Peyer's patch (tissue), 4 donors: ENCODE results near the gene ENC1. TPM values are rescaled to one million over a fixed set of nuclear protein-coding genes. Genes with fewer than 3 reads are reported as not detected.

Experiments
- DNase-seq, 3 donors: peaks; one replicate each; pipeline ENCODE4 v3.0.0-alpha.2; 2017 to 2019
- H3K27ac ChIP-seq, 4 donors: fragments of 200-600 bp; sonication (generic); one replicate each; pipeline ENCODE4 v1.5.1; 2016 to 2019
- H3K27me3 ChIP-seq, 2 donors: fragments of 200-600 bp; sonication (generic); one replicate each; pipeline ENCODE4 v1.5.1; 2019
- H3K36me3 ChIP-seq, 3 donors: fragments of 200-600 bp; sonication (generic); one replicate each; pipeline ENCODE4 v1.5.1; 2016 to 2019
- H3K4me1 ChIP-seq, 4 donors: fragments of 200-600 bp; sonication (generic); one replicate each; pipeline ENCODE4 v1.5.1; 2016 to 2019
- H3K4me3 ChIP-seq, 4 donors: fragments of 200-600 bp; sonication (generic); 1 replicate in 3 of 4; 2 replicates in 1 of 4; pipeline ENCODE4 v1.5.1; 2016 to 2019; ENCODE audit warnings: mild to moderate bottlenecking in 1 of 4
- H3K9me3 ChIP-seq, 4 donors: fragments of 200-600 bp; sonication (generic); one replicate each; pipeline ENCODE4 v1.5.1; 2016 to 2019; ENCODE audit warnings: mild to moderate bottlenecking in 1 of 4
- CTCF ChIP-seq, 6 experiments: fragments of 450-650 bp in 4 of 6; fragments of 200-600 bp in 2 of 6; sonication (generic) in 1 of 6; IDR thresholded peaks; one replicate each; pipeline ENCODE4 v1.5.1; 2017 to 2019; ENCODE audit warnings: antibody characterized with exemption in 6 of 6, mild to moderate bottlenecking in 3 of 6, moderate library complexity in 1 of 6
- POLR2A ChIP-seq, 2 donors: fragments of 450-650 bp; IDR thresholded peaks; one replicate each; pipeline ENCODE4 v1.5.1; 2017; ENCODE audit warnings: antibody characterized with exemption in 2 of 2, mild to moderate bottlenecking in 2 of 2, moderate library complexity in 2 of 2
- total RNA-seq, 4 donors: library from RNA; depleted of rRNA; stranded (reverse); fragments of >200 nt; gene quantifications; one replicate each; pipeline ENCODE4 v1.1.0, GENCODE V29; 2016

Gene ENC1
- total RNA-seq, 4 donors from 2014 or later: 28.7 to 123 (median 40.0) TPM

DNA sequence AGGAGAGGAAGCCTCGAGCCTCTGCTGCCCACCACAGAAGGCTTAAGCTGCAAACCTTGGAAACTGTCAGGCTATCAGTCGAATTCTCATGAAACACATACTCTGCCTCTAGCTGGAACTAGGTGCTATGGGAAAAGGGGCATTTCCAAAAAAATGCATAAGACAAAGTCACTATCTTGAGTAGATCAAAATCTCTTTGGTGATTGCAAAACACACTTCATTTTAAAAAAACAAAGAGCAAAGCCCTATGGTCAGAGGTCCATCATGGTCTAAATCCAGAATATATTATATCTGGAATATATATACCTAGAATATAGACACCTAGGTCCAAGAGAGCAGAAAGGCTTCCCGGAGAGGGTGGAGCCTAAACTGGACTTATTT lies 59.8 kb downstream of the ENC1 start:
- TF ChIP-seq POLR2A (IDR thresholded peaks at IDR 0.05) (no peak), CTCF (IDR thresholded peaks at IDR 0.05) (no peak)
- Histone ChIP-seq H3K4me1 (peaks cover 0 to 36% (median 2%) of the 10 kb centered on the region in 4 donors), H3K27me3 (no peaks in the 10 kb centered on the region), H3K4me3 (no peak overlapping the region), H3K9me3 (no peaks in the 10 kb centered on the region), H3K27ac (peak overlapping the region in 2 of 4 donors; percentile 10 to 52), H3K36me3 (no peaks in the 10 kb centered on the region)
- no peak for DNase-seq

- no peaks in the 10 kb centered on the region for H3K36me3 ChIP-seq
- no peaks in the 10 kb centered on the region for H3K9me3 ChIP-seq
- DNase-seq: peak in 2 of 3 donors; percentile 19 to 50
- TF ChIP-seq POLR2A (IDR thresholded peaks at IDR 0.05) (no peak), CTCF (IDR thresholded peaks at IDR 0.05) (no peak)
- no peaks in the 10 kb centered on the region for H3K27me3 ChIP-seq
- H3K4me1 ChIP-seq: peaks cover 0 to 36% (median 2%) of the 10 kb centered on the region in 4 donors
- H3K27ac ChIP-seq: no peak overlapping the region
- no peak overlapping the region for H3K4me3 ChIP-seq
Observed at GRCh38 chr5:74579215-74579614, 61.3 kb downstream of the ENC1 start.

DNA sequence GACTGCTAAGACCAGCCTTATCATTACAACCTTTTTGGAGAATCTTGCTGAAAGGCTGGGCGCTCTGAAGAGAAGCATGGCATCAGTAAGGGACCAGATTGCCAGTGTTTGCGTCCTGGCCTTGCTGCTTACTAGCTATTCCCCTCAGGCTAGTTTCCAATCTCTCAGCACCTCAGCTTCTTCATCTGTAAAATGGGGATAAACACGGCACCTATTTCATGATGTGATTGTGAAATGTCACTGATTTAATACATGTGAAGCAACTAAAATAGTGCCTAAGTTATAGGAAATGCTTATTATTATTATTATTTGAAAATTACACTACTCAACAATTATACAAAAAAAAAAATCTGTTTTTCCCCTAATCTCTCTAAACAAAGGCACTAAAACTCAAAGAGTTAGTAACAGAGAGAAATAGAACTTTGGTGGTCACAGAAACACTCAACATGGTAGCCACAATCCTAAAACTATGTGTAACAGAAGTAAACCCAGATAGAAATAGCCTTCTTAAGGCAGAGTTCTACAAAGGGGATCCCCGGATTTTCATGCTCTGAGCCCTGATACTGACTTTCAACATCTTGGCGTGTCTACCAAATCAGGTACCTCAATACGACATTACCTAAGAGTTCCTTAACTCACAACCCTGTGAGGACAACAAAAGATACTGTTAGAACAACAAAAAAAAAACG lies 62.0 kb downstream of the ENC1 start:
- H3K27ac ChIP-seq: no peak overlapping the region
- H3K4me3 ChIP-seq: no peak overlapping the region
- no peaks in the 10 kb centered on the region for H3K9me3 ChIP-seq
- DNase-seq: no peak
- H3K27me3 ChIP-seq: no peaks in the 10 kb centered on the region
- no peaks in the 10 kb centered on the region for H3K36me3 ChIP-seq
- TF ChIP-seq CTCF (IDR thresholded peaks at IDR 0.05): no peak
- TF ChIP-seq POLR2A (IDR thresholded peaks at IDR 0.05): no peak
- peaks cover 0 to 36% (median 2%) of the 10 kb centered on the region in 4 donors for H3K4me1 ChIP-seq

Other genes starting within 250 kb of the ENC1 start
- 100 to 1,000 TPM in 3 of 4 donors, 10 to 100 TPM in 1; 99.0 to 143 (median 125) TPM for gene HEXB, start 44.5 kb upstream of the ENC1 start, total RNA-seq
- gene GFM2, start 126.4 kb upstream of the ENC1 start, total RNA-seq: 10 to 100 TPM; 21.4 to 45.3 (median 29.2) TPM
- gene NSA2, start 126.5 kb upstream of the ENC1 start, total RNA-seq: 10 to 100 TPM; 26.1 to 78.4 (median 40.1) TPM
- gene FAM169A, start 225.7 kb upstream of the ENC1 start, total RNA-seq: 1 to 10 TPM; 1.7 to 6.0 (median 2.9) TPM